Lower leg skin (tissue), 3 donors: ENCODE results near the gene HMG20B.

Source experiments
- POLR2A ChIP-seq, 2 donors: fragments of 450-650 bp; IDR thresholded peaks; one replicate each; pipeline ENCODE4 v1.6.1; 2016 to 2017; ENCODE audit warnings: antibody characterized with exemption in 2 of 2, mild to moderate bottlenecking in 1 of 2, moderate library complexity in 1 of 2
- TF ChIP-seq, protein P1 (sequence below), 3 donors: fragments of 450-650 bp; IDR thresholded peaks; one replicate each; pipeline ENCODE4 v1.5.1; 2016; ENCODE audit warnings: antibody characterized with exemption in 3 of 3, mild to moderate bottlenecking in 3 of 3, moderate library complexity in 2 of 3

DNA sequence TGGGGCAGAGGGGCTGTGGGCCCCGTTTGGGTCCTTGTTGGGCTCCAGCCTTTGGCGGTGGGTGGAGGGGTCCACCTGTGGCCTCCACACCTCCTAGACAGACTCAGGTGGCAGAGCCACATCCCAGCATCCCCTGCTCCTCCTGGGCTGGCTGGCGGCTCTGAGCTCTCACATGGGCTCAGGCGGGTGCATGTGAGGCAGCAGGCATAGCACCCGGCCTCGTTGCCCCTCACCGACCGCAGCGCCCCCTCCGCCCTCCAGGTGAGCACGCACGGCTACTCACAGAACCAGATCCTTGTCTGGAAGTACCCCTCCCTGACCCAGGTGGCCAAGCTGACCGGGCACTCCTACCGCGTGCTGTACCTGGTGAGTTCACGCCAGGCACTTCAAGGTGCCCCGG lies 39.7 kb upstream of the HMG20B start:
- TF ChIP-seq, protein P1, sequence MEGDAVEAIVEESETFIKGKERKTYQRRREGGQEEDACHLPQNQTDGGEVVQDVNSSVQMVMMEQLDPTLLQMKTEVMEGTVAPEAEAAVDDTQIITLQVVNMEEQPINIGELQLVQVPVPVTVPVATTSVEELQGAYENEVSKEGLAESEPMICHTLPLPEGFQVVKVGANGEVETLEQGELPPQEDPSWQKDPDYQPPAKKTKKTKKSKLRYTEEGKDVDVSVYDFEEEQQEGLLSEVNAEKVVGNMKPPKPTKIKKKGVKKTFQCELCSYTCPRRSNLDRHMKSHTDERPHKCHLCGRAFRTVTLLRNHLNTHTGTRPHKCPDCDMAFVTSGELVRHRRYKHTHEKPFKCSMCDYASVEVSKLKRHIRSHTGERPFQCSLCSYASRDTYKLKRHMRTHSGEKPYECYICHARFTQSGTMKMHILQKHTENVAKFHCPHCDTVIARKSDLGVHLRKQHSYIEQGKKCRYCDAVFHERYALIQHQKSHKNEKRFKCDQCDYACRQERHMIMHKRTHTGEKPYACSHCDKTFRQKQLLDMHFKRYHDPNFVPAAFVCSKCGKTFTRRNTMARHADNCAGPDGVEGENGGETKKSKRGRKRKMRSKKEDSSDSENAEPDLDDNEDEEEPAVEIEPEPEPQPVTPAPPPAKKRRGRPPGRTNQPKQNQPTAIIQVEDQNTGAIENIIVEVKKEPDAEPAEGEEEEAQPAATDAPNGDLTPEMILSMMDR (IDR thresholded peaks at IDR 0.05) = no peak
- TF ChIP-seq POLR2A (IDR thresholded peaks at IDR 0.05) = no peak
